Mammary epithelial cell (primary cell): ENCODE results near the gene CHD5.

Source experiments
- CTCF ChIP-seq, 2 donors: IDR thresholded peaks in 1 of 2; conservative IDR thresholded peaks in 1 of 2; 2 replicates each; pipeline ENCODE4 v1.5.1; 2011 to 2012; ENCODE audit warnings: inconsistent platforms in 2 of 2, low read length in 2 of 2, mild to moderate bottlenecking in 2 of 2, control low read depth in 1 of 2, low read depth in 1 of 2; ENCODE audit not compliant: insufficient read depth in 1 of 2; ENCODE audit errors: extremely low read depth in 1 of 2
- EZH2 ChIP-seq: IDR thresholded peaks from 2 replicates; pipeline ENCODE4 v1.6.1; 2012; ENCODE audit warnings: low read length, inconsistent platforms, borderline replicate concordance

DNA sequence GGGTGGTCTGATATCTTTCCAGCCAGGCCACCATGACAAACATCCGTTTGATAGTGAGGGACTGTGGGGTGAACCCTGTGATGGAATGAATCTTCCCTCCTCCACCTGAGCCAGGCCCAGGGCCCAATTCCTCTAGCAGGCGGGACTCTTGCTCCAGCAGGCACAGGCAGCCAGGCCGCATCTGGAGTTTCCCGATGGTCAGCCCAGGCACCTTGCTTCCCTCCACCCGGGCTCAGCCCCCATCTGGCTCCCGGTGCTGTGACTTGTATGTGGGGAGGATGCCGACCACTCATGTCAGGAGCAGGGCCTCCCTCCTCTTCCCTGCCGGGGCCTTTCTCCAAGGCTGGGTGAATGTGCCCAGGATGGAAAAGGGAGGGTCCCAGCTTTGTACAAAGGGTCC is 113.4 kb downstream of the CHD5 start:
- TF ChIP-seq CTCF (conservative IDR thresholded peaks at IDR 0.05 in 1 of 2, IDR thresholded peaks at IDR 0.05 in 1 of 2; ENCODE audit: extremely low read depth in 1 of 2, insufficient read depth in 1 of 2, low read depth in 1 of 2, low read length in 2 of 2) (no peak), EZH2 (no peak)
